Glutamatergic neuron (in vitro differentiated cells): Measurements from ENCODE around the gene ESYT3. TPM values are rescaled to one million over a fixed set of nuclear protein-coding genes. Genes with fewer than 3 reads are reported as not detected.

Experiments
- DNase-seq: peaks from one replicate; pipeline ENCODE4 v3.0.0; 2022
- H3K27ac Mint-ChIP-seq: one replicate; pipeline ENCODE4 v1.8.0; 2020; ENCODE audit warnings: mild to moderate bottlenecking, mixed read lengths, inconsistent platforms; ENCODE audit not compliant: unreplicated experiment
- H3K27me3 Mint-ChIP-seq: one replicate; pipeline ENCODE4 v1.8.0; 2020; ENCODE audit warnings: mild to moderate bottlenecking, moderate library complexity, mixed read lengths, inconsistent platforms; ENCODE audit not compliant: unreplicated experiment
- H3K36me3 Mint-ChIP-seq: one replicate; pipeline ENCODE4 v1.8.0; 2020; ENCODE audit warnings: mild to moderate bottlenecking, mixed read lengths, inconsistent platforms; ENCODE audit not compliant: unreplicated experiment
- H3K4me1 Mint-ChIP-seq: one replicate; pipeline ENCODE4 v1.8.0; 2020; ENCODE audit warnings: mild to moderate bottlenecking, low read depth, mixed read lengths, inconsistent platforms; ENCODE audit not compliant: unreplicated experiment
- H3K4me3 Mint-ChIP-seq: one replicate; pipeline ENCODE4 v1.8.0; 2020; ENCODE audit warnings: mild to moderate bottlenecking, mixed read lengths, inconsistent platforms; ENCODE audit not compliant: unreplicated experiment
- H3K9me3 Mint-ChIP-seq: one replicate; pipeline ENCODE4 v1.8.0; 2020; ENCODE audit warnings: mild to moderate bottlenecking, moderate library complexity, mixed read lengths, inconsistent platforms; ENCODE audit not compliant: unreplicated experiment
- CTCF ChIP-seq: fragments of 200-600 bp; sonication (generic); IDR thresholded peaks from one replicate; pipeline ENCODE4 v1.5.0; 2021; ENCODE audit not compliant: partially characterized antibody, unreplicated experiment
- total RNA-seq: library from RNA; stranded (reverse); fragmentation: NEBNext Ultra II Directional; extraction: Animal tissue kit (Norgen Biotek cat#: 25700); gene quantifications from one replicate; pipeline ENCODE4 v1.2.1, GENCODE V29; 2021; ENCODE audit not compliant: unreplicated experiment

Gene ESYT3
- total RNA-seq, 1 donor from 2014 or later: not detected

DNA sequence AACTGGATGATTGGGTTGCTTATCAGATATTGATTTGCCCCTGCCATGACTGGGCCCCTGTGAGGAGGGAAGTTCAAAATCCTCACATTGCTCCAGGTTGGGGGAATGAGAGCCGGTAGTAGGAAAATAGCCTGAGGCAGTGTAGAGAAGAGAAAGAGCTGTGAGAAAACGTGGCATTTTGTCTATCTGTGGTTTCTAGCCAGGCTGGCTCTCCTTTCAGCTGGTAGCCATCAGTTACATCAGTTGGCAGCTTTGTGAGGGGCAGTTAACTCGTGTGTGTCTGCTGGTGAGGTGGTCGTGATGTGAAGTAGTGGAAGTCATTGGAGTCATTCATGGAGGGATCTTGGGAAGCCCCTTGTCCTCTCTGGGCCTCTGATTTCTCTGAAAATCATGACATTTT lies 5.2 kb downstream of the ESYT3 start:
- Mint-ChIP-seq H3K4me1 (no peaks in the 10 kb centered on the region), H3K9me3 (peaks cover 3% of the 10 kb centered on the region), H3K4me3 (no peak overlapping the region), H3K36me3 (peaks cover 6% of the 10 kb centered on the region), H3K27ac (no peak overlapping the region), H3K27me3 (peaks cover 16% of the 10 kb centered on the region)
- no peak for DNase-seq
- TF ChIP-seq CTCF: no peak

DNA sequence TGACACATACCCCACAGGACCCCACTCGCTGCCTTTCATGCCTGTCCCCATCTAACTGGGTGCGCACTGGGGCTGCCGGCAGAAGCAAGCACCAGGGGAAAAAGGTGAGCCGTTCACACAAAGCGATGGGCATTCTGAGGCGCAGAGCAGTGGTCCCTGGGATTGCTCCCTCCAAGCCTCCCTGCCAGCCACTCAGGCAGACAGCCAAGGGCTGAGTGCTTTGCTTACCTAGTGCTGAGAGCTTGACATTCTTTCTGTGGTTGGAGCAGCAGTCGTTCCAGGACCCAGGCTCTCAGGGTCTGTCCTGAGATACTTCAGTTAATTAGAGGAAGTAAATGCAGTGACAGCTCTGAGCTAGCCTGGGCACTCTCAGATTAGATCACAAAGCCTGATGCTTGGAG lies 5.7 kb downstream of the ESYT3 start:
- Mint-ChIP-seq H3K4me3 (no peak overlapping the region), H3K4me1 (no peaks in the 10 kb centered on the region), H3K9me3 (peaks cover 3% of the 10 kb centered on the region), H3K36me3 (peaks cover 6% of the 10 kb centered on the region), H3K27ac (no peak overlapping the region), H3K27me3 (peaks cover 16% of the 10 kb centered on the region)
- no peak for DNase-seq
- no peak for TF ChIP-seq CTCF

GRCh38 chr3:138440596-138440995 lies 6.2 kb downstream of the ESYT3 start:
- H3K4me1 Mint-ChIP-seq: no peaks in the 10 kb centered on the region
- peaks cover 14% of the 10 kb centered on the region for H3K27me3 Mint-ChIP-seq
- TF ChIP-seq CTCF: no peak
- peaks cover 6% of the 10 kb centered on the region for H3K36me3 Mint-ChIP-seq
- DNase-seq: no peak
- H3K27ac Mint-ChIP-seq: no peak overlapping the region
- no peak overlapping the region for H3K4me3 Mint-ChIP-seq
- H3K9me3 Mint-ChIP-seq: peaks cover 3% of the 10 kb centered on the region

DNA sequence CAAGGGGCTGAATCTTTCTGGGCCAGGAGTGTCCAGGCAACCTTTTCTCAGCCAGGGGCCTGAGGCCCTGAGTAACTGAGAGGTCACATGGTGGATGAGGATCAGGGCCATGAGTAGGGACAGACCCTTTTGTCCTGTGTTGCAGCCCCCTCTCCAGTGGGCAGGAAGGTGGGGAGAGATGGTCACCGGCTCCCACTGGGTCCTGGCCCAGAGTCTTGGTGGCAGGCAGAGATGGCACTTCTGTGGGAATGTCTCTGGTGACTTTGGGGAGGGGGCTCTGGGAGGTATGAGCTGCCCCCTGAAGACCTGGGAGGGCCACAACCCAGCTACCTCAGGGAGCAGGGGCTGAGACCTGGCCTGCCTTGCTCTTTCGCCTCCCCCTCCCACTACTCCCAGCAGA lies 6.8 kb downstream of the ESYT3 start:
- H3K36me3 Mint-ChIP-seq: peaks cover 4% of the 10 kb centered on the region
- peaks cover 8% of the 10 kb centered on the region for H3K27me3 Mint-ChIP-seq
- no peak overlapping the region for H3K4me3 Mint-ChIP-seq
- H3K27ac Mint-ChIP-seq: no peak overlapping the region
- TF ChIP-seq CTCF: no peak
- no peak for DNase-seq
- H3K4me1 Mint-ChIP-seq: no peaks in the 10 kb centered on the region
- H3K9me3 Mint-ChIP-seq: peaks cover 1% of the 10 kb centered on the region

DNA sequence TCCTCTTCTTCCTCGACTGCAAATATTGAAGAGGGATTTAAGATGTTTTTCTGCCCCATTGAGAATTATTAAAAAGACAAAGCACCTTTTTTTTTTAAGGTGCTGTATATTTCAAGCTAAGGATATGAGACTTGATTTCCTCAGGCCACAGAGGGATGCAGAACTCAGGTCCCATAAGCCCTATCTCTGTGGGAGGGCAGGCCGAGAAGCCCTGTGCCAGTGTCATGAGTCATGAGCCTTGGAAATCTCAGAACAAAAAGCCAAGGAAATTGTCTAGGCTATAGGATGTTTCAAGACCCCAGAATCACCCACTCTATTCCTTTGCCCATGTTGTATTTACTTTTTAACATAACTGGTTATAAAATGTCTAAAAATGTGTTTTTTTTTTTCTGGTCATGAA lies 7.3 kb downstream of the ESYT3 start:
- no peaks in the 10 kb centered on the region for H3K4me1 Mint-ChIP-seq
- no peak overlapping the region for H3K27ac Mint-ChIP-seq
- H3K36me3 Mint-ChIP-seq: no peaks in the 10 kb centered on the region
- H3K27me3 Mint-ChIP-seq: peaks cover 4% of the 10 kb centered on the region
- TF ChIP-seq CTCF: no peak
- H3K4me3 Mint-ChIP-seq: no peak overlapping the region
- no peaks in the 10 kb centered on the region for H3K9me3 Mint-ChIP-seq
- no peak for DNase-seq
